Sigmoid colon (tissue), 7 donors: Measurements from ENCODE around the gene GNB5. TPM values are rescaled to one million over a fixed set of nuclear protein-coding genes. Genes with fewer than 3 reads are reported as not detected.

Experiments
- DNase-seq: peaks from one replicate; pipeline ENCODE4 v3.0.0-alpha.2; 2019
- H3K27ac ChIP-seq, 4 donors: fragments of 200-600 bp; sonication (generic); one replicate each; pipeline ENCODE4 v1.5.1; 2016 to 2019; ENCODE audit warnings: mild to moderate bottlenecking in 1 of 4
- H3K27me3 ChIP-seq, 3 donors: fragments of 200-600 bp; sonication (generic); one replicate each; pipeline ENCODE4 v1.5.1; 2019; ENCODE audit warnings: mild to moderate bottlenecking in 1 of 3
- H3K36me3 ChIP-seq, 4 donors: fragments of 200-600 bp; sonication (generic); one replicate each; pipeline ENCODE4 v1.5.1; 2016 to 2019
- H3K4me1 ChIP-seq, 4 donors: fragments of 200-600 bp; sonication (generic); one replicate each; pipeline ENCODE4 v1.5.1; 2017 to 2019
- H3K4me3 ChIP-seq, 4 donors: fragments of 200-600 bp; sonication (generic); one replicate each; pipeline ENCODE4 v1.5.1; 2017 to 2019; ENCODE audit warnings: mild to moderate bottlenecking in 2 of 4, moderate library complexity in 1 of 4
- H3K9me3 ChIP-seq, 4 donors: fragments of 200-600 bp in 3 of 4; sonication (generic) in 3 of 4; one replicate each; pipeline versions ENCODE4 v1.5.1 to v1.6.1; 2013 to 2019
- CTCF ChIP-seq, 4 experiments: fragments of 450-650 bp in 3 of 4; fragments of 200-600 bp in 1 of 4; IDR thresholded peaks; one replicate each; pipeline ENCODE4 v1.5.1; 2016 to 2019; ENCODE audit warnings: antibody characterized with exemption in 4 of 4, mild to moderate bottlenecking in 3 of 4, moderate library complexity in 2 of 4
- EP300 ChIP-seq, 4 donors: sonication (generic); formaldehyde crosslinking; IDR thresholded peaks; one replicate each; pipeline ENCODE4 v1.6.1; 2017; ENCODE audit warnings: antibody characterized with exemption in 4 of 4
- POLR2A ChIP-seq, 2 donors: fragments of 450-650 bp; IDR thresholded peaks; one replicate each; pipeline ENCODE4 v1.6.1; 2016; ENCODE audit warnings: antibody characterized with exemption in 2 of 2, mild to moderate bottlenecking in 2 of 2, moderate library complexity in 2 of 2
- POLR2AphosphoS5 ChIP-seq, 4 donors: sonication (generic); formaldehyde crosslinking; IDR thresholded peaks; one replicate each; pipeline ENCODE4 v1.6.1; 2017; ENCODE audit warnings: antibody characterized with exemption in 4 of 4
- WGBS, 2 donors: extraction: QIAGEN DNeasy Blood & Tissue Kit; methylation state at CpG; one replicate each; pipeline ENCODE4 v1.1.7; 2013; 5-methylcytosine and 5-hydroxymethylcytosine counted together
- intact Hi-C: fragments of 100-400 bp; cut with DNase I; formaldehyde crosslinking; loops from one replicate; pipeline ENCODE4 v1.15.1; 2023
- polyA plus RNA-seq, 3 donors: library from polyadenylated mRNA; stranded (reverse); fragments of 200-250 nt; gene quantifications; one replicate each; pipeline ENCODE4 v1.2.3, GENCODE V29; 2013
- total RNA-seq, 4 donors: library from RNA; depleted of rRNA; stranded (reverse); fragments of >200 nt; gene quantifications; one replicate each; pipeline ENCODE4 v1.1.0, GENCODE V29; 2016
- donor health status: healthy with polysubstance abuse.
- donor health status: Bipolar disorder and iron deficiency.
- donor health status: healthy.

Gene GNB5
- total and polyA plus RNA-seq, 7 donors = 7.8 to 39.9 (median 31.9) TPM

GRCh38 chr15:52161406-52161966, 29.7 kb downstream of the GNB5 start:
- H3K36me3 ChIP-seq = peaks cover 0 to 25% (median 0%) of the 10 kb centered on the region in 4 donors
- H3K27me3 ChIP-seq = no peaks in the 10 kb centered on the region
- TF ChIP-seq POLR2A (IDR thresholded peaks at IDR 0.05) (no peak), POLR2AphosphoS5 (IDR thresholded peaks at IDR 0.05) (no peak), CTCF (IDR thresholded peaks at IDR 0.05) (no peak), EP300 (IDR thresholded peaks at IDR 0.05) (no peak)
- H3K4me1 ChIP-seq = no peaks in the 10 kb centered on the region
- H3K27ac ChIP-seq = no peak overlapping the region
- DNase-seq = no peak
- WGBS, 2 donors = 96 to 97% methylated on average over 13 of the region's 13 CpGs
- H3K9me3 ChIP-seq = peaks cover 0 to 4% (median 0%) of the 10 kb centered on the region in 4 donors
- no peak overlapping the region for H3K4me3 ChIP-seq
- intact Hi-C loops = no loop called here

- intact Hi-C loops = no loop called here
- WGBS, 2 donors = 98 to 99% methylated on average over 3 of the region's 3 CpGs
- no peak for TF ChIP-seq EP300 (IDR thresholded peaks at IDR 0.05)
- no peak for TF ChIP-seq CTCF (IDR thresholded peaks at IDR 0.05)
- no peak for TF ChIP-seq POLR2A (IDR thresholded peaks at IDR 0.05)
- no peak for TF ChIP-seq POLR2AphosphoS5 (IDR thresholded peaks at IDR 0.05)
- no peaks in the 10 kb centered on the region for H3K27me3 ChIP-seq
- H3K27ac ChIP-seq = no peak overlapping the region
- H3K36me3 ChIP-seq = peaks cover 0 to 25% (median 0%) of the 10 kb centered on the region in 4 donors
- H3K4me3 ChIP-seq = no peak overlapping the region
- no peaks in the 10 kb centered on the region for H3K4me1 ChIP-seq
- no peak for DNase-seq
- no peaks in the 10 kb centered on the region for H3K9me3 ChIP-seq
These were observed 31.5 kb downstream of the GNB5 start for GRCh38 chr15:52159645-52160044.

GRCh38 chr15:52158084-52158765, 33.0 kb downstream of the GNB5 start:
- TF ChIP-seq EP300 (IDR thresholded peaks at IDR 0.05) (no peak), POLR2A (IDR thresholded peaks at IDR 0.05) (no peak), POLR2AphosphoS5 (IDR thresholded peaks at IDR 0.05) (no peak), CTCF (IDR thresholded peaks at IDR 0.05) (no peak)
- WGBS, 2 donors = 94 to 95% methylated on average over 10 of the region's 10 CpGs

GRCh38 chr15:52155878-52156277, 35.3 kb downstream of the GNB5 start:
- DNase-seq = no peak
- Histone ChIP-seq H3K4me3 (no peak overlapping the region), H3K27ac (no peak overlapping the region), H3K27me3 (no peaks in the 10 kb centered on the region), H3K36me3 (peaks cover 2 to 21% (median 5%) of the 10 kb centered on the region in 4 donors), H3K9me3 (no peaks in the 10 kb centered on the region), H3K4me1 (no peaks in the 10 kb centered on the region)
- WGBS, 2 donors = 73 to 78% methylated on average over 2 of the region's 2 CpGs
- TF ChIP-seq CTCF (IDR thresholded peaks at IDR 0.05) (no peak), EP300 (IDR thresholded peaks at IDR 0.05) (no peak), POLR2A (IDR thresholded peaks at IDR 0.05) (no peak), POLR2AphosphoS5 (IDR thresholded peaks at IDR 0.05) (no peak)
- intact Hi-C loops = no loop called here

More at GRCh38 chr15:52158084-52158765, 33.0 kb downstream of the GNB5 start:
- Histone ChIP-seq H3K27ac (no peak overlapping the region), H3K27me3 (no peaks in the 10 kb centered on the region), H3K9me3 (no peaks in the 10 kb centered on the region), H3K4me3 (no peak overlapping the region), H3K4me1 (no peaks in the 10 kb centered on the region), H3K36me3 (peaks cover 0 to 20% (median 0%) of the 10 kb centered on the region in 4 donors)
- intact Hi-C loops = no loop called here
- no peak for DNase-seq
